Measurements from ENCODE around the gene MYPN. TPM values are rescaled to one million over a fixed set of nuclear protein-coding genes. Genes with fewer than 3 reads are reported as not detected.

The MYPN gene
- total and polyA plus RNA-seq, 4 donors, result 0.01 to 0.08 (median 0.03) TPM; not detected in 1

- no peaks in the 10 kb centered on the region for H3K27me3 ChIP-seq (ENCODE audit: control insufficient read depth in 4 of 4, insufficient read depth in 4 of 4, low read length in 3 of 4)
- no peak overlapping the region for H3K27ac ChIP-seq (ENCODE audit: low read depth in 1 of 2, low read length in 2 of 2)
- no peaks in the 10 kb centered on the region for H3K9me3 ChIP-seq (ENCODE audit: control insufficient read depth in 4 of 4, low read length in 3 of 4)
- WGBS, result 97% methylated on average over 5 of the region's 5 CpGs
- TF ChIP-seq TAF1 (conservative IDR thresholded peaks at IDR 0.05), result no peak
- TF ChIP-seq, protein P1, sequence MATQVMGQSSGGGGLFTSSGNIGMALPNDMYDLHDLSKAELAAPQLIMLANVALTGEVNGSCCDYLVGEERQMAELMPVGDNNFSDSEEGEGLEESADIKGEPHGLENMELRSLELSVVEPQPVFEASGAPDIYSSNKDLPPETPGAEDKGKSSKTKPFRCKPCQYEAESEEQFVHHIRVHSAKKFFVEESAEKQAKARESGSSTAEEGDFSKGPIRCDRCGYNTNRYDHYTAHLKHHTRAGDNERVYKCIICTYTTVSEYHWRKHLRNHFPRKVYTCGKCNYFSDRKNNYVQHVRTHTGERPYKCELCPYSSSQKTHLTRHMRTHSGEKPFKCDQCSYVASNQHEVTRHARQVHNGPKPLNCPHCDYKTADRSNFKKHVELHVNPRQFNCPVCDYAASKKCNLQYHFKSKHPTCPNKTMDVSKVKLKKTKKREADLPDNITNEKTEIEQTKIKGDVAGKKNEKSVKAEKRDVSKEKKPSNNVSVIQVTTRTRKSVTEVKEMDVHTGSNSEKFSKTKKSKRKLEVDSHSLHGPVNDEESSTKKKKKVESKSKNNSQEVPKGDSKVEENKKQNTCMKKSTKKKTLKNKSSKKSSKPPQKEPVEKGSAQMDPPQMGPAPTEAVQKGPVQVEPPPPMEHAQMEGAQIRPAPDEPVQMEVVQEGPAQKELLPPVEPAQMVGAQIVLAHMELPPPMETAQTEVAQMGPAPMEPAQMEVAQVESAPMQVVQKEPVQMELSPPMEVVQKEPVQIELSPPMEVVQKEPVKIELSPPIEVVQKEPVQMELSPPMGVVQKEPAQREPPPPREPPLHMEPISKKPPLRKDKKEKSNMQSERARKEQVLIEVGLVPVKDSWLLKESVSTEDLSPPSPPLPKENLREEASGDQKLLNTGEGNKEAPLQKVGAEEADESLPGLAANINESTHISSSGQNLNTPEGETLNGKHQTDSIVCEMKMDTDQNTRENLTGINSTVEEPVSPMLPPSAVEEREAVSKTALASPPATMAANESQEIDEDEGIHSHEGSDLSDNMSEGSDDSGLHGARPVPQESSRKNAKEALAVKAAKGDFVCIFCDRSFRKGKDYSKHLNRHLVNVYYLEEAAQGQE (IDR thresholded peaks at IDR 0.05), result no peak
- TF ChIP-seq GABPA (IDR thresholded peaks at IDR 0.05 in 1 of 2, conservative IDR thresholded peaks at IDR 0.05 in 1 of 2), result no peak
- no peak for TF ChIP-seq FOXA1 (IDR thresholded peaks at IDR 0.05)
- no peak for TF ChIP-seq SP1 (IDR thresholded peaks at IDR 0.05)
- no peak for TF ChIP-seq NR2F2 (IDR thresholded peaks at IDR 0.05)
- TF ChIP-seq FOXA2 (IDR thresholded peaks at IDR 0.05), result no peak
- no peak for TF ChIP-seq RXRA (IDR thresholded peaks at IDR 0.05)
- no peak for TF ChIP-seq YY1 (IDR thresholded peaks at IDR 0.05)
- no peak for TF ChIP-seq RAD21 (IDR thresholded peaks at IDR 0.05)
- TF ChIP-seq HNF4A (conservative IDR thresholded peaks at IDR 0.05), result no peak
- TF ChIP-seq MAX (IDR thresholded peaks at IDR 0.05), result no peak
- TF ChIP-seq JUND (IDR thresholded peaks at IDR 0.05), result no peak
- TF ChIP-seq, protein P2, sequence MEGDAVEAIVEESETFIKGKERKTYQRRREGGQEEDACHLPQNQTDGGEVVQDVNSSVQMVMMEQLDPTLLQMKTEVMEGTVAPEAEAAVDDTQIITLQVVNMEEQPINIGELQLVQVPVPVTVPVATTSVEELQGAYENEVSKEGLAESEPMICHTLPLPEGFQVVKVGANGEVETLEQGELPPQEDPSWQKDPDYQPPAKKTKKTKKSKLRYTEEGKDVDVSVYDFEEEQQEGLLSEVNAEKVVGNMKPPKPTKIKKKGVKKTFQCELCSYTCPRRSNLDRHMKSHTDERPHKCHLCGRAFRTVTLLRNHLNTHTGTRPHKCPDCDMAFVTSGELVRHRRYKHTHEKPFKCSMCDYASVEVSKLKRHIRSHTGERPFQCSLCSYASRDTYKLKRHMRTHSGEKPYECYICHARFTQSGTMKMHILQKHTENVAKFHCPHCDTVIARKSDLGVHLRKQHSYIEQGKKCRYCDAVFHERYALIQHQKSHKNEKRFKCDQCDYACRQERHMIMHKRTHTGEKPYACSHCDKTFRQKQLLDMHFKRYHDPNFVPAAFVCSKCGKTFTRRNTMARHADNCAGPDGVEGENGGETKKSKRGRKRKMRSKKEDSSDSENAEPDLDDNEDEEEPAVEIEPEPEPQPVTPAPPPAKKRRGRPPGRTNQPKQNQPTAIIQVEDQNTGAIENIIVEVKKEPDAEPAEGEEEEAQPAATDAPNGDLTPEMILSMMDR (IDR thresholded peaks at IDR 0.05; ENCODE audit: low read depth, low read length, missing input control), result no peak
- no peak for TF ChIP-seq HNF4G (IDR thresholded peaks at IDR 0.05)
- no peak for TF ChIP-seq EGR1 (IDR thresholded peaks at IDR 0.05; ENCODE audit: low read depth in 2 of 2)
- peaks cover 0 to 12% (median 6%) of the 10 kb centered on the region in 4 donors for H3K4me1 ChIP-seq (ENCODE audit: control insufficient read depth in 4 of 4, insufficient read depth in 4 of 4, low read length in 3 of 4)
- no peak overlapping the region for H3K4me3 ChIP-seq (ENCODE audit: low read depth in 1 of 3, low read length in 3 of 3)
- no peak for DNase-seq (ENCODE audit: low spot score)
- H3K9ac ChIP-seq (ENCODE audit: low read depth in 1 of 2, low read length in 2 of 2), result no peak overlapping the region
- H3K36me3 ChIP-seq (ENCODE audit: control insufficient read depth in 4 of 4, insufficient read depth in 3 of 4, low read depth in 1 of 4, low read length in 3 of 4), result no peaks in the 10 kb centered on the region
Observed at GRCh38 chr10:68077026-68077425, 32.3 kb upstream of the MYPN start.

GRCh38 chr10:68079434-68079833 is 29.9 kb upstream of the MYPN start:
- no peaks in the 10 kb centered on the region for H3K36me3 ChIP-seq (ENCODE audit: control insufficient read depth in 4 of 4, insufficient read depth in 3 of 4, low read depth in 1 of 4, low read length in 3 of 4)
- no peak for DNase-seq (ENCODE audit: low spot score)
- WGBS, result 97% methylated on average over 1 of the region's 1 CpG
- H3K4me1 ChIP-seq (ENCODE audit: control insufficient read depth in 4 of 4, insufficient read depth in 4 of 4, low read length in 3 of 4), result peaks cover 0 to 4% (median 0%) of the 10 kb centered on the region in 4 donors
- H3K27me3 ChIP-seq (ENCODE audit: control insufficient read depth in 4 of 4, insufficient read depth in 4 of 4, low read length in 3 of 4), result no peaks in the 10 kb centered on the region
- no peak overlapping the region for H3K9ac ChIP-seq (ENCODE audit: low read depth in 1 of 2, low read length in 2 of 2)
- H3K9me3 ChIP-seq (ENCODE audit: control insufficient read depth in 4 of 4, low read length in 3 of 4), result no peaks in the 10 kb centered on the region
- H3K4me3 ChIP-seq (ENCODE audit: low read depth in 1 of 3, low read length in 3 of 3), result no peak overlapping the region
- TF ChIP-seq HNF4G (IDR thresholded peaks at IDR 0.05), result no peak
- no peak for TF ChIP-seq EGR1 (IDR thresholded peaks at IDR 0.05; ENCODE audit: low read depth in 2 of 2)
- no peak overlapping the region for H3K27ac ChIP-seq (ENCODE audit: low read depth in 1 of 2, low read length in 2 of 2)
